ENCODE measurements around the gene ACP7. TPM values are rescaled to one million over a fixed set of nuclear protein-coding genes. Genes with fewer than 3 reads are reported as not detected.

The ACP7 gene
- total and polyA plus RNA-seq, 2 experiments from 2014 or later = 0.27 to 0.45 TPM

GRCh38 chr19:39155114-39155700 lies 71.0 kb downstream of the ACP7 start:
- Histone ChIP-seq H3K4me1 (ENCODE audit: insufficient read depth) (peaks cover 17% of the 10 kb centered on the region), H2AFZ (no peak overlapping the region), H3K79me2 (replicated peaks; ENCODE audit: insufficient read depth) (peaks cover 41% of the 10 kb centered on the region), H3K9me2 (ENCODE audit: insufficient read depth) (no peaks in the 10 kb centered on the region), H3K27me3 (ENCODE audit: insufficient read depth) (no peaks in the 10 kb centered on the region), H4K20me1 (replicated peaks; ENCODE audit: insufficient read depth) (peaks cover 4% of the 10 kb centered on the region), H3K27ac (ENCODE audit: low read depth) (no peak overlapping the region), H3K36me3 (ENCODE audit: insufficient read depth) (no peaks in the 10 kb centered on the region), H3K4me2 (peak overlapping the region; percentile 67; the same call in 1 of the 2 replicates), H3F3A (replicated peaks; ENCODE audit: low read depth) (no peaks in the 10 kb centered on the region), H3K4me3 (no peak overlapping the region)
- Mint-ChIP-seq H3K27ac (no peak overlapping the region), H3K4me3 (no peak overlapping the region), H3K36me3 (ENCODE audit: low read depth) (no peaks in the 10 kb centered on the region; the same call in 1 of the 3 replicates), H3K9me3 (no peaks in the 10 kb centered on the region; the same call in 1 of the 3 replicates), H3K27me3 (ENCODE audit: insufficient read depth, low read depth, poor library complexity) (peaks cover 11% of the 10 kb centered on the region), H3K4me1 (peaks cover 49% of the 10 kb centered on the region)
- DNase-seq (ENCODE audit: low spot score) (peak; percentile 44), ATAC-seq (peak; percentile 55)
- TF ChIP-seq ZNF114 (CRISPR knock-in tag; IDR thresholded peaks at IDR 0.05) = no peak
- TF ChIP-seq CTCF (conservative IDR thresholded peaks at IDR 0.05; ENCODE audit: low read depth in 2 of 2) = 0 out of 4 replicates have a peak, but pooled peaks have one; percentile 7 to 8

- H3K4me2 ChIP-seq = no peak overlapping the region
- Mint-ChIP-seq H3K36me3 (ENCODE audit: low read depth) (no peaks in the 10 kb centered on the region; the same call in 1 of the 3 replicates), H3K27ac (peak overlapping the region; percentile 84), H3K4me3 (no peak overlapping the region; the same call in 2 of the 3 replicates), H3K4me1 (peaks cover 45% of the 10 kb centered on the region), H3K27me3 (ENCODE audit: insufficient read depth, low read depth, poor library complexity) (peaks cover 11% of the 10 kb centered on the region), H3K9me3 (no peaks in the 10 kb centered on the region; the same call in 1 of the 3 replicates)
- no peak overlapping the region for H3K27ac ChIP-seq (ENCODE audit: low read depth)
- no peaks in the 10 kb centered on the region for H3F3A ChIP-seq (replicated peaks; ENCODE audit: low read depth)
- no peaks in the 10 kb centered on the region for H3K9me2 ChIP-seq (ENCODE audit: insufficient read depth)
- ATAC-seq (no peak), DNase-seq (ENCODE audit: low spot score) (no peak)
- no peak overlapping the region for H2AFZ ChIP-seq
- peaks cover 17% of the 10 kb centered on the region for H3K4me1 ChIP-seq (ENCODE audit: insufficient read depth)
- peaks cover 4% of the 10 kb centered on the region for H4K20me1 ChIP-seq (replicated peaks; ENCODE audit: insufficient read depth)
- H3K36me3 ChIP-seq (ENCODE audit: insufficient read depth) = no peaks in the 10 kb centered on the region
- peaks cover 44% of the 10 kb centered on the region for H3K79me2 ChIP-seq (replicated peaks; ENCODE audit: insufficient read depth)
- no peaks in the 10 kb centered on the region for H3K27me3 ChIP-seq (ENCODE audit: insufficient read depth)
- H3K4me3 ChIP-seq = no peak overlapping the region
- TF ChIP-seq ZNF114 (CRISPR knock-in tag; IDR thresholded peaks at IDR 0.05) = no peak
- TF ChIP-seq POLR2AphosphoS5 (IDR thresholded peaks at IDR 0.05; ENCODE audit: low read depth) = no peak
- TF ChIP-seq CTCF (conservative IDR thresholded peaks at IDR 0.05; ENCODE audit: low read depth in 2 of 2) = no peak
- TF ChIP-seq STAT1 (IDR thresholded peaks at IDR 0.05; ENCODE audit: unreplicated experiment) = no peak
- TF ChIP-seq EZH2phosphoT487 (IDR thresholded peaks at IDR 0.05; ENCODE audit: unreplicated experiment) = no peak
- no peak for TF ChIP-seq ZNF331 (CRISPR knock-in tag; IDR thresholded peaks at IDR 0.05; ENCODE audit: low read depth)
- TF ChIP-seq EZH2 (IDR thresholded peaks at IDR 0.05; ENCODE audit: low read depth, unreplicated experiment) = no peak
- TF ChIP-seq CREB1 (CRISPR knock-in tag; IDR thresholded peaks at IDR 0.05; ENCODE audit: low read depth) = no peak
- TF ChIP-seq ETS1 (IDR thresholded peaks at IDR 0.05) = no peak
Observed at GRCh38 chr19:39155741-39156140, 71.6 kb downstream of the ACP7 start.
